GM18526 (cell line): Measurements from ENCODE around the gene SCGB1C1.

Source experiments
- POLR2A ChIP-seq: IDR thresholded peaks from 3 replicates; pipeline ENCODE4 v1.6.1; 2011; ENCODE audit not compliant: insufficient read length; ENCODE audit errors: extremely low read depth

Gene SCGB1C1

GRCh38 chr11:205221-206001 is 12.5 kb downstream of the SCGB1C1 start:
- TF ChIP-seq POLR2A: no peak

- TF ChIP-seq POLR2A: no peak
Observed at GRCh38 chr11:206002-206384, 13.1 kb downstream of the SCGB1C1 start.

DNA sequence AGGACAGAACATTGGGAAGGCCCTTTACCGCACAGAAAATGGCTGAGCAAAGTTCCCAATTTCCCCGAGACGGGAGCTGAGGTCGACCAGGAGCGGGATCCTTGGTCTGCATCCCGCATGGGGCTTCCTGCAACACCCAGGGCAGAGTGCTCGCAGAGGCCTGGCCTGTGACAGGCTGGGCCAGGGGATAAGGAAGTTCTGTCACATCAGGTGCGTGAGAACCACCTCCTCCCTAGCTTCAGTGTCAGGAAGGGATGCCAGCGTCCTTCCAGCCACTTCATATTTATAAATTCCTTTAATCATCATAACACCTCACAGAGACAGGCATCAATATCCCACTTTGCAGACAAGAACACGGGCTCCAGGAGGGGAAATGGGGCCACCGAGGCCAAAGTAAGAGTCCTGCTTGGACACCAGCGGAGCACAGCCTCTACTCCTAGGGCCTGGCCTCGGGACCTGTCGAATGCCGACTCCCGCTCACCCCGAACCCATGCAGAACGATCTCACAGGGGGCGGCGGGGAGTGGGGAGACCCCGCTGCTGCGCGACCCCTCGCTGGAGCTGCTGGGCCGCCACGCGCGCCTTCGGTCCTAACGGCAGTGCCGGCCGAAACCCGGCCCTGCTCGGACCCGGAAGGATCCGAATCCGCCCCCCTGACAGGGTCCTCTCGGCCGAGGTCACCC is 13.8 kb downstream of the SCGB1C1 start:
- no peak for TF ChIP-seq POLR2A

DNA sequence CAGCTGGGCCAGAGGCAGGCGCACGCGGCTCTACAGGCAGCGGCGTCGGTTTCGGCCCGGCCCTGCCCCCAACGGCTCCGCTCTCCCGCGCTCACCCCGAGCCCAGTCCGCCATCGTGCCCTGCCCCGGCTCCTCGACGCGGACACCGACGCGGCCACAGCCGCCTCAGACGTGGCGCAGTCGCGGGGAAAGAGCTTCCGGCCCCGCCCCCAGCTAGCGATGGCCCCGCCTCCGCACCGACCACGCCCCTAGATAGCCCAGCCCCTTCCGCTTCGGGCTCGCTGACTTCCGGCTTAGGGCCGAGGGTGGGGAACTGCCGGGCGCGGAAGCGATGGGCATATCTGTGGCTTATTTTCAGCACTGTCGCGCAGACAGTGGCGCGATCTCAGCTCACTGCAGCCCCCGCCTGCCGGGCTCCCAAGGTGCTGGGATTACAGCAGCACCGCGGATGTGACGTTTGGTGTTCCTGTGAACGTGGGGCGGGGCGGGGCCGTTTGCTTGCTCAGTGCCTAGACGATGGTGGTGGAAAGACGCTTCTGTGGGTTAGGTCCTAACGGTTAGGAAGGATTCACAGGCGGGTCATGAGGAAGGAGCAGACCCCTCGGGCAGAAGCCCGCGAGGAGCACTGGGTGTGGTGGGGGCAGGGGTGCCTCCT is 14.5 kb downstream of the SCGB1C1 start, which contains the start of the genes BET1L and RIC8A:
Gene BET1L, minus strand, starts transcription at position 192 of the 655 bp plus-strand sequence. Its CDS starts 78 bp downstream, at position 114.
Gene RIC8A, plus strand, starts transcription at position 501 of the 655 bp plus-strand sequence. CDS start 1,147 bp downstream, outside the sequence.
- peak; percentile 95 for TF ChIP-seq POLR2A

- no peak for TF ChIP-seq POLR2A
Observed at GRCh38 chr11:207863-208180, 14.9 kb downstream of the SCGB1C1 start.

- TF ChIP-seq POLR2A: peak; percentile 68
Observed at GRCh38 chr11:208181-208916, 15.5 kb downstream of the SCGB1C1 start.

- no peak for TF ChIP-seq POLR2A
Observed at GRCh38 chr11:208917-209260, 16.0 kb downstream of the SCGB1C1 start.

DNA sequence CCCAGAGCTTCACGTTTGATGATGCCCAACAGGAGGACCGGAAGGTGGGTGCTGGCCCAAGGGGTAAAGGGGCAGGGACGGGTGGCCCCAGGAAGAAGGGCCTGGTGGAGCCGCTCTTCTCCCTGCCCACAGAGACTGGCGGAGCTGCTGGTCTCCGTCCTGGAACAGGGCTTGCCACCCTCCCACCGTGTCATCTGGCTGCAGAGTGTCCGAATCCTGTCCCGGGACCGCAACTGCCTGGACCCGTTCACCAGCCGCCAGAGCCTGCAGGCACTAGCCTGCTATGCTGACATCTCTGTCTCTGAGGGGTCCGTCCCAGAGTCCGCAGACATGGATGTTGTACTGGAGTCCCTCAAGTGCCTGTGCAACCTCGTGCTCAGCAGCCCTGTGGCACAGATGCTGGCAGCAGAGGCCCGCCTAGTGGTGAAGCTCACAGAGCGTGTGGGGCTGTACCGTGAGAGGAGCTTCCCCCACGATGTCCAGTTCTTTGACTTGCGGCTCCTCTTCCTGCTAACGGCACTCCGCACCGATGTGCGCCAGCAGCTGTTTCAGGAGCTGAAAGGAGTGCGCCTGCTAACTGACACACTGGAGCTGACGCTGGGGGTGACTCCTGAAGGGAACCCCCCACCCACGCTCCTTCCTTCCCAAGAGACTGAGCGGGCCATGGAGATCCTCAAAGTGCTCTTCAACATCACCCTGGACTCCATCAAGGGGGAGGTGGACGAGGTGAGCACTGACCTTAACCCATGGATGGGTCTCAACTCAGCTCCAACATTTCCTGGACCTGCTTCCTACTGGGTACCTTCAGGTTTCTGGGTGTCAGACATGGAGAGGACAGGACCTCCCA is 16.6 kb downstream of the SCGB1C1 start:
- no peak for TF ChIP-seq POLR2A

- no peak for TF ChIP-seq POLR2A
Observed at GRCh38 chr11:210122-210802, 17.4 kb downstream of the SCGB1C1 start.

GRCh38 chr11:210803-211180 is 17.9 kb downstream of the SCGB1C1 start:
- no peak for TF ChIP-seq POLR2A

GRCh38 chr11:211295-211694 is 18.4 kb downstream of the SCGB1C1 start:
- no peak for TF ChIP-seq POLR2A

DNA sequence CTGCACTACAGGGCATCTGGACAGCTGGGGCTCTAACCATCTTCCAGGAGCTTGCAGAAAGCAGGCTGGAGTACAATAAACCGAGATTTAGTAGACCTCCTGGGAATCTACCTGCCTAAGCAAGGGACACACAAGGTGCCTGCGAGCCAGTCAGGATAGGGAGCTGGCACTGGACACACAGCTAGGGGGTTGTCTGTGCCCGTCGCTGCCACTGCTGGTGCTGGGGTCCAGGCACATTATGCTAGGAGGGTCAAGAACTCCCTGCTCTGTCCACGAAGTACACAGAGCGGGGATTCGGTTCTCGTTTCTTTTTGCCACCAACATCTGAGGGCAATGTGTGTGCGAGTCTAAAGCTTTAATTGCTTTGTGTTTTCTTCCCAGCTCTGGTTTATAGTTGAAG is 18.9 kb downstream of the SCGB1C1 start:
- TF ChIP-seq POLR2A: no peak

- no peak for TF ChIP-seq POLR2A
Observed at GRCh38 chr11:212150-213100, 19.5 kb downstream of the SCGB1C1 start.
